ENCODE data around the gene SLC35B2.

GRCh38 chr6:44251576-44252524 is 5.5 kb downstream of the SLC35B2 start:
- TF ChIP-seq GATA2 (IDR thresholded peaks at IDR 0.05; ENCODE audit: low read depth, low read length) (no peak), GATA3 (IDR thresholded peaks at IDR 0.05; ENCODE audit: low read depth, low read length) (no peak)
